Stomach (tissue), 9 donors: Measurements from ENCODE around the gene NAA38. TPM values are rescaled to one million over a fixed set of nuclear protein-coding genes. Genes with fewer than 3 reads are reported as not detected.
A peak's percentile ranks its signal among the peaks of the same experiment; 100 is the strongest.

Experiments used
- DNase-seq, 2 donors: peaks; one replicate each; pipeline versions ENCODE4 v3.0.0 to v3.0.0-alpha.2; 2013 to 2019
- H3K27ac ChIP-seq, 5 donors: fragments of 200-600 bp in 4 of 5; sonication (generic) in 4 of 5; one replicate each; pipeline ENCODE4 v1.5.1; 2013 to 2019; ENCODE audit warnings: mild to moderate bottlenecking in 1 of 5, moderate library complexity in 1 of 5
- H3K27me3 ChIP-seq, 3 donors: fragments of 200-600 bp; sonication (generic); one replicate each; pipeline ENCODE4 v1.5.1; 2017 to 2019; ENCODE audit warnings: mixed run types in 1 of 3
- H3K36me3 ChIP-seq, 4 donors: fragments of 200-600 bp; sonication (generic); 1 replicate in 3 of 4; 2 replicates in 1 of 4; pipeline ENCODE4 v1.5.1; 2016 to 2019
- H3K4me1 ChIP-seq, 4 donors: fragments of 200-600 bp; sonication (generic); one replicate each; pipeline ENCODE4 v1.5.1; 2016 to 2019
- H3K4me3 ChIP-seq, 4 donors: fragments of 200-600 bp; sonication (generic) in 3 of 4; one replicate each; pipeline ENCODE4 v1.5.1; 2016 to 2019; ENCODE audit warnings: mild to moderate bottlenecking in 1 of 4
- H3K9me3 ChIP-seq, 4 donors: fragments of 200-600 bp; sonication (generic); one replicate each; pipeline ENCODE4 v1.5.1; 2016 to 2019
- CTCF ChIP-seq, 7 experiments: fragments of 450-650 bp in 4 of 7; fragments of 200-600 bp in 3 of 7; sonication (generic) in 3 of 7; IDR thresholded peaks; one replicate each; pipeline ENCODE4 v1.5.1; 2016 to 2019; ENCODE audit warnings: antibody characterized with exemption in 7 of 7, control low read depth in 2 of 7, mild to moderate bottlenecking in 1 of 7
- EP300 ChIP-seq: sonication (generic); formaldehyde crosslinking; IDR thresholded peaks from one replicate; pipeline ENCODE4 v1.6.1; 2017; ENCODE audit warnings: antibody characterized with exemption
- POLR2A ChIP-seq, 4 donors: fragments of 450-650 bp; IDR thresholded peaks; one replicate each; pipeline ENCODE4 v1.6.1; 2016; ENCODE audit warnings: antibody characterized with exemption in 4 of 4, control low read depth in 2 of 4, mild to moderate bottlenecking in 1 of 4, moderate library complexity in 1 of 4
- POLR2AphosphoS5 ChIP-seq, 3 donors: sonication (generic); formaldehyde crosslinking; IDR thresholded peaks; one replicate each; pipeline ENCODE4 v1.6.1; 2016; ENCODE audit warnings: antibody characterized with exemption in 3 of 3
- WGBS, 5 donors: extraction: QIAGEN DNeasy Blood & Tissue Kit in 3 of 5; methylation state at CpG; one replicate each; pipeline versions ENCODE4 v1.1.5 to v1.1.7; 2013 to 2018; 5-methylcytosine and 5-hydroxymethylcytosine counted together
- intact Hi-C: fragments of 100-400 bp; cut with DNase I; formaldehyde crosslinking; loops from one replicate; pipeline ENCODE4 v1.15.1; 2023; ENCODE audit warnings: low total_unique reads
- polyA plus RNA-seq, 3 donors: library from polyadenylated mRNA; stranded (reverse); fragments of 200-250 nt; gene quantifications; one replicate each; pipeline ENCODE4 v1.2.3, GENCODE V29; 2013
- total RNA-seq, 5 donors: library from RNA; depleted of rRNA; stranded (reverse); fragments of >200 nt; gene quantifications; one replicate each; pipeline versions ENCODE4 v1.1.0 to v1.2.3, GENCODE V29; 2014 to 2016
- donor health status: healthy with polysubstance abuse.
- donor health status: Bipolar disorder and iron deficiency.
- donor health status: healthy.

Gene NAA38
- total and polyA plus RNA-seq, 8 donors, result 42.0 to 281 (median 126) TPM

GRCh38 chr17:7893187-7893880 lies 36.0 kb upstream of the NAA38 start:
- H3K4me3 ChIP-seq, result no peak overlapping the region
- TF ChIP-seq CTCF (IDR thresholded peaks at IDR 0.05) (no peak), POLR2AphosphoS5 (IDR thresholded peaks at IDR 0.05) (no peak), POLR2A (IDR thresholded peaks at IDR 0.05) (no peak), EP300 (no peak)
- intact Hi-C loops, result loop anchor here (10.0 kb wide), 1 partner anchor 91 kb away; no protein-coding TSS in a partner anchor
- no peak overlapping the region for H3K27ac ChIP-seq
- peaks cover 17 to 34% (median 20%) of the 10 kb centered on the region in 4 donors for H3K4me1 ChIP-seq
- peak in 1 of 2 donors; percentile 53 for DNase-seq
- no peaks in the 10 kb centered on the region for H3K27me3 ChIP-seq
- H3K9me3 ChIP-seq, result no peaks in the 10 kb centered on the region
- H3K36me3 ChIP-seq, result peaks cover 52 to 84% (median 83%) of the 10 kb centered on the region in 4 donors
- 77 to 89% (median 85%) methylated on average over 12 to 15 of the region's 15 CpGs for WGBS, 5 donors

- intact Hi-C loops, result no loop called here
- Histone ChIP-seq H3K36me3 (peaks cover 23 to 46% (median 44%) of the 10 kb centered on the region in 4 donors), H3K4me3 (peak overlapping the region in 1 of 4 donors; percentile 19), H3K4me1 (peaks cover 24 to 51% (median 48%) of the 10 kb centered on the region in 4 donors), H3K27me3 (no peaks in the 10 kb centered on the region), H3K27ac (peak overlapping the region; percentile 95 to 98 (median 97)), H3K9me3 (no peaks in the 10 kb centered on the region)
- DNase-seq, result peak; percentile 96 to 99
- 30 to 37% (median 37%) methylated on average over 11 of the region's 11 CpGs for WGBS, 5 donors
- peak; percentile 41 for TF ChIP-seq EP300
- peak in 5 of 7 experiments; percentile 60 to 75 (median 65) for TF ChIP-seq CTCF (IDR thresholded peaks at IDR 0.05)
- no peak for TF ChIP-seq POLR2A (IDR thresholded peaks at IDR 0.05)
- peak; percentile 85 to 99 (median 97) for TF ChIP-seq POLR2AphosphoS5 (IDR thresholded peaks at IDR 0.05)
Observed at GRCh38 chr17:7889166-7889955, 32.0 kb upstream of the NAA38 start.

GRCh38 chr17:7888184-7888920 lies 31.0 kb upstream of the NAA38 start, which contains the start of gene CHD3:
Gene CHD3, plus strand, starts transcription at chr17:7888789. Its CDS starts 212 bp downstream, at chr17:7889001.
- TF ChIP-seq CTCF (IDR thresholded peaks at IDR 0.05) (no peak), POLR2AphosphoS5 (IDR thresholded peaks at IDR 0.05) (no peak), POLR2A (IDR thresholded peaks at IDR 0.05) (no peak), EP300 (no peak)
- intact Hi-C loops, result no loop called here
- no peaks in the 10 kb centered on the region for H3K9me3 ChIP-seq
- H3K36me3 ChIP-seq, result peaks cover 13 to 35% (median 34%) of the 10 kb centered on the region in 4 donors
- WGBS, 5 donors, result 13 to 30% (median 21%) methylated on average over 16 to 18 of the region's 18 CpGs
- peaks cover 24 to 61% (median 55%) of the 10 kb centered on the region in 4 donors for H3K4me1 ChIP-seq
- peak within 1 kb of the TSS; percentile 78 to 93 (median 84) for H3K4me3 ChIP-seq
- no peaks in the 10 kb centered on the region for H3K27me3 ChIP-seq
- peak; percentile 61 to 82 for DNase-seq
- peak within 1 kb of the TSS; percentile 95 to 98 (median 97) for H3K27ac ChIP-seq
